NCI-H1092 (cell line): ENCODE measurements around the gene PRICKLE1.

Experiments
- DNase-seq: peaks from one replicate; lab custom pipeline; 2025; lab: John Stamatoyannopoulos, UW

Gene PRICKLE1

DNA sequence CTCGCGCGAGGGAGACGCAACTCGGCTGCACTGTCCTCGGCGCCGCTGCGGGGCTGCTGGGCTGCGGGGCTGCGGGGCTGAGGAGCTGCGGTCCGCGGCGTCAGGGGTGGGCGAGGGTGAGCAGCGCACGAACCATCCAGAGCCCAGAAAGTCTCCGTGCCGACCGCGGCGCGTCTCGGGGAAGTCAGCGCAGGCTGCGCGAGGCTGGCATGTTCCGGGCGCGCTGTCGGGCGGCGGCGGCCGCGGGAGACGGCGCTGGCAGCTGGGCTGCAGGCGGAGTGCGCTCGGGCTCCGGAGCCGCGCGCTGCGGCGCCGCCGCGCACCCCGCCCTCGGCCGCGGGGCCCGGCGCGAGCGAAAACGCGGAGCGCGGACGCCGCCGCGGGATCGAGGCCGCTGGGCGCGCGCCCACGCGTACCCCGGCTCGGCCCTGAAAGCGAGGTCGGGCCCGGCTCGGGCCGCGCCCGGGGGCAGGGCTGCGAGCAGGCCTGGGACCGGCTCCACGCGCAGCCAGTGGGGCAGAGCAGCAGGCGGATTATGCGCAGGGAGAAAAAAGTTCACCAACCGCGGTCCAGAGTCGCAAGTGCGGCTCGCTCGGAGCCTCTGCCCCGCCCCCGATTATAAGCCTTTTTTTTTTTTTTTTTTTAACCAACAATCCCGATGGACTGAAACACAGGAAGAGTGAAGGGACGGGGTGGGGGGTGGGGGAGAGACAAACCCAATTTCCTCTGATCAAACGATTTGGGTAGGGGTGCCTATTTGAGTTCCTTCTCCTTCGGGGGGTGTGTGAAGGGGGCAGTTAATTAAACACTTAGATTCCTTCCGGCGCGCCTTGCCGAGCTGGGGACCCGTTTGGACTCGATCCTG, at the start of gene PRICKLE1:
TSS of gene PRICKLE1 (minus strand) at position 282 of the 865 bp plus-strand sequence. CDS start 117,230 bp downstream, outside the sequence.
- no peak for DNase-seq

DNA sequence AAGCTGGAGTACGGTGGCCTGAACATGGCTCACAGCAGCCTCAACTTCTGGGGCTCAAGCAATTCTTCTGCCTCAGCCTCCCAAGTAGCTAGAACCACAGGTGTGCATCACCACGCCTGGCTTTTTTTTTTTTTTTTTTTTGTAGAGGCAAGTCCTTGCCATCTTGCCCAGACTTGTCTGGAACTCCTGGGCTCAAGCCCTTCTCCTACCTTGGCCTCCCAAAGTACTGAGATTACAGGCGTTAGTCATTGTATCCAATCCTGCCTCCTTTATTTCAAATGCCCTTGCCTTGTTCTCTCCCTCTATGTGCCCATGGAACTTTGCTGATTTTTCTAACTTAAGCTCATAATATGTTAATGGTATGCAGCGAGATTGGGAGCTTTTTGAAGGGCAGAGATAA, 49.2 kb upstream of the PRICKLE1 start:
- DNase-seq: no peak

DNA sequence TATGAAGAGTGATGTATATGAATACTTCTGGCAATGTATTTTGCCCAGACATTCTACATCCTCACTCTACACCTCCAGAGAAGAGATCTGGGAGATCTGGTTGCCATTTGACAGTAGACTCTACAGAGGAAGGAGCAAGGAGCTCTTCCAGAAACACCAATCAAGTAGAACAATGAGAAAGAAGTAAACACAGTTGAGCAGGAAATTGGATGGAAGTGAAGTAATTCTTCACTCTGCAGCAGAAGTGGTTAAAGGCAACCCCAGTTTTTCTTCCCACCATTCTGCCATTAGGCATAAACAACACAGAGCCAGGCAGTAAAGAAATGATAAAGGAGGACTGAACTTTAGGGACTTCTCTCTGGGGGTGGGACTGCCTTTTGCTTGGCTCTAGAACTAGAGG, 48.5 kb upstream of the PRICKLE1 start:
- DNase-seq: no peak

DNA sequence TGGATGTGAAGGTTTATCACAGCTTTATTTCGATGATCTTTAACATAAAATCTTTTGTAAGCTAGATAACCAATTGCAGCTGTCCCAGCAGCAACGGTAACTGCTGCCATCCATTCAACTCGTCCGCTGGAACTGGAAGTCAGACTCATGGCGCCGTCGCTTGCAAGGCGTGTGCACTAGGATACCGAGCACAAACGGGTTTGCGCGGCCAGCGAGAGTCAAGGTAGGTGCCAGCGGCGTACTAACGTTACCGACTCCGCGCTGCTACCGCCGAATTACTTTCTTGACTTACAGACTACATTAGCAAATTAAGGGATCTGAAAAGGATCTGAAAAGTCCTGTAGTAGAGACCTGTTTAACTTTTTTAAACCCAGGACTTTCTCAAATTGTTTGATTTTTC, 47.4 kb upstream of the PRICKLE1 start:
- DNase-seq: no peak

DNA sequence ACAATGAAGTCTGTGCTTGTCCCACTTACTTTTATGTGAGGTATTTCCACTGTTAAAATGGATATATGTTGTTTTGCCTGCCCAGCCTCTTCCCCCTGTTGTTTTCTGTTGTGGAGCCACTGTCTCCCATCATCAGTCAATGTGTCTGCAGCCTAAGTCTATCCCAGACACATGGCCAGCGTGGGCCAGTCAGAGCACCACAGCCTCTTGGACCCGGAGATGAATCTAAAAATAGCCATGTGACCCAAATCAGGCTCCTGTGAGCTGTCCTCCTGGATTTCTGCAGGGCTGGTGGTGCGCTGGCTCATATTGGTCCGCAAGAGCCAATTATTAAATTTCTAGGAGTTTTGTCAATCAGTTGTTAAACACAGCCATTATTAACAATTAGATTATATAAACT, 44.0 kb upstream of the PRICKLE1 start:
- no peak for DNase-seq

DNA sequence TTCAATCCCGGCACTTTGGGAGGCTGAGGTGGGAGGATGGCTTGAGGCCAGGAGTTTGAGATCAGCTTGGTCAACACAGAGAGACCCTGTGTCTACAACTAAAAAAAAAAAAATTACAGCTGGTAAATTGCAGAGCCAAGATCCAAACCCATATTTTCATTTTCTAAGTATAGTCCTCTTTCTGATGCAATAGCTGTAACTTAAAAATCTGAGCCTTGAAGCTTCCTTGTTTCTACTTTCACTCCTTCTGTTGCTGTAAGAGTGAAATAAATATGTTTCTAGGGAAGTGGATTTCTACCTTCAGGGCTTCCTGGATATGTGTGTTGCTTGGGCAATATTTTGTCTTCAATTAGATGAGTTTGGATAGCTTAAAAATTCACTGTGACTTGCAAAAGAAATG, 42.0 kb upstream of the PRICKLE1 start:
- no peak for DNase-seq

DNA sequence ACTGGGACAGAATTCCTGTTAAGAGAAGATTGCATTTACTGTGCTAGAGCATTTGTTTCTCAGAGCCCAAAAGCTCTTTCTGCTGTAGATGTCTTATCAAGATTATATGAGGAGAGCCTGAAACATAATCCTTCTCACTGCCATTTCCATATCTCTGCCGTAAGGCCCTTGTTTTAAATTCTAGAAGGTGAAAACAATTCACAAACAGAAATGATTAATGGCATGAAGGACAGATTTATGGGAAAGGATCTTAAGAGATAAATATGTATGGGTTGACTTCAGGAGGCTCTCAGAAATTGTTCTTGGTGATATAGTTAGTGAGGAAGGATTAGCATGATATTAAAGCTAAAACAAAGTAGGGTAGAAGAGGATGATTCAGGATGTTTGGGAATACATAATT, 40.8 kb upstream of the PRICKLE1 start:
- no peak for DNase-seq

DNA sequence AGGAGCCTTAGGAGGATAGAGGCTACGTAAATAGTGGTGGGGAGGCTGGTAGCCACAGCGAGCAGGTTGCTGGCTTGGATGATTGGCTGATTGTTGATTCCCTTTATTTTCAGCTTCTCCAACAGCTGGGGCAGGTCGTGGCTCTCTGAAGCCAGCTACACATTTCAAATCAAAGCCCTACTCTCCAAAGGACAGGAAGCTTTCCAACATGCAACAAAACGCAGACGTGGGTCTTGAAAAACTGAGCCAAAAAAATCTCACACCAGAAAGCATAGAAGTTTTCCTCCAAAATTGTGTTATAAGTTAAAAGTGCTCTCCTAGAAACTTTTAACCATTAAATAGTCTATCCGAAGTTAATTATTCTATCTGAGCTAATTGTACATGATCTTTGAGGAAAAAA, 37.6 kb upstream of the PRICKLE1 start:
- no peak for DNase-seq

DNA sequence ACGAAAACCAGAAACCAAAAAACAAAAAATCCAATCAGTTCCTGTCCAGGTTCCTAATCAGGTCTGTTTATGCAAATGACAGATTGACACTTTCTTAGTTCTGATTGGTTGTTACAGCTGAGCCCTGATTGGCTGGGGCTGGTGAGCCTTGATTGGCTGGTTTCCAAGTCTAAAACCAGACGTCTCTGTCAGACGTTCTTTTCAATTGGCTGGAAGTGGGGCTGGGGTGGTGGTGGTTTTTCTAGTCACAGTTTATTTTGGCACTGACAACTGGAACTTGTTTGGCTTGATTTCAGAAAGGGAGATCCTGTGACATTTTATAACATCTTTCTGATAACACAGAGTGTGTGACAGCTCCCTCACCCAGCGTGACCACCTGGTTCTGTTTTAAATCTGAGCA, 36.1 kb upstream of the PRICKLE1 start:
- no peak for DNase-seq

DNA sequence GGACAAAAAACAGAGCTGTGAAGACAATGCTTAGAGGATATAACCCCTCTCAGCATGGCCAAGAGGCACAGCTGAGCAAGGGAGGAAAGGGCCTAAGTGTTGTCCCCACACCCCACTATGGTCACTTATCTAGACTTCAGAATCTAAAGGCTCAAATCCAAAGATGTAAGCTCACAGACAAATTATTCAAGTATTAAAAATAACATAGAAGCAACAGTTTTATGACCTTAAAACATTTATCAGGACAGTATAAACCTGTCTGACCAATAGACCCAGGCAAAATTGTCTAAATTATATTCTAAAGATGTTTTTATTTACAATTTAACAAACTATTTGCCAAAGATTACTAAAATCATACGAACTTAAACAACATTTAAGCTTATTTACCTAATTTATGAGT, 28.1 kb upstream of the PRICKLE1 start:
- DNase-seq: no peak

DNA sequence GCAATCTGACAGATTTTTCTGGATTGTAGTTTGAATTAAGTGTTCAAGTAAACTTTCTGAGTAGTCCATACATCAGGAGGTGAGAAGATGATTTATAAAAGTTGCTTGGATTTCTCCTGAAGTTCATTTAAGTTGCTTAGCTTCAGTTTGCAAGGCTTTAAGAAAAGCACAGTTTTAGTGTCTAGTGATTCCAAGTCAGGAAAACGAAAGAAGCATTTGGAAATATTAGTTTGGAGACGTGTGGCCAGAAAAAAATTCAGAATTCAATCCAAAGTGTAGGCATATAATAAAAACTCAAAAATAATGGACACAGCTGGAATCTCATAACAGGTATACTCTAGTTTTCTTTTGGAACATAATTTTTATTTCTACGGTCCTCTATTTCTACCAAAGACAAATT, 25.5 kb upstream of the PRICKLE1 start:
- no peak for DNase-seq

DNA sequence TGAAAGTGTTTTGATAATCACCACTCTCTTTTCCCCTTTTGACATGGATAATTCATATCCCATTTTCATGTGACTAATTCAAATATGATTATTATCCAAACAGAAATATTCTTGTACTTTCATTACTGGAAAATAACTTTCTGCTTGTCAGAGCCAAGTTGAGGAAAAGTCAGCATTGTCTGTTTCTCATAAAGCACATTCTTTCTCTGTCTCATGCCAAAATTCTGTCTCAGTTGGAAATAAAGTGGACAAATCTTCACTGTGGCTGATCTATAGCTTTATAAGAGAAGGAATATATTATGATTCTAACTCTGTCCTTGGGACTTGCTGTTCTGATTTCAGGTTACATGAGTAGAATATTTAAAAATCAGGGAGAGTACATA, 22.7 kb upstream of the PRICKLE1 start:
- DNase-seq: no peak

DNA sequence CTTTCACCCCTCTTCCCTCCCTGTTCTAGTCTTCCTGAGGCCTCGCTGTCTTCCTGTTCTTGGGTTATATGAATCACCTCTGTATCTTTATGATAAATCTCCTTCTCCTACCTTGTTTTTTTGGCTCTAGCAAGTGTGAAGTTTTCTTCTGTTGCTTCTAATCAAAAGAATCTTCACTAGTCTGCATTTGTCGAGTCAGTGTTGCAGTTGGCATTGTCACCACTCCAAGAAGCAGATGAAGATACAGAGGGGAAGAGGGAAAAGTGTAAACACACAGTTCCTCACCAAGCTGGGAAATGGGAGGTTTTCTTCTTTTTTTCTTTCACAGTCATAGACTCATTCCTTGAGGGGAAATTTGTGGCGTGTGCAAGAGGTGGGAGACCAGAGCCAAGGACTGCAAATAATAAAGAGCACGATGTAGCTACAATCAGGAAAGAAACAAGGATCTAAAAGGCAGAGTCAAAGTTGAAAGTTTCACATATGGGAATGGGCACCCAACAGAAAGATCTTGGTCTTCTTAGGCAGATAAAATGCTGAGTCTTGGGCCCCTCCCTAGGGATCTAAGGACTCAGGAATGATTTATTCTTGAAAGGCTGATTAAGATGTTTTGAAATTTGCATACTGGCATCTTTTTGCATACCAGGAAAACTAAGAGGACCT, 22.2 kb upstream of the PRICKLE1 start:
- no peak for DNase-seq

DNA sequence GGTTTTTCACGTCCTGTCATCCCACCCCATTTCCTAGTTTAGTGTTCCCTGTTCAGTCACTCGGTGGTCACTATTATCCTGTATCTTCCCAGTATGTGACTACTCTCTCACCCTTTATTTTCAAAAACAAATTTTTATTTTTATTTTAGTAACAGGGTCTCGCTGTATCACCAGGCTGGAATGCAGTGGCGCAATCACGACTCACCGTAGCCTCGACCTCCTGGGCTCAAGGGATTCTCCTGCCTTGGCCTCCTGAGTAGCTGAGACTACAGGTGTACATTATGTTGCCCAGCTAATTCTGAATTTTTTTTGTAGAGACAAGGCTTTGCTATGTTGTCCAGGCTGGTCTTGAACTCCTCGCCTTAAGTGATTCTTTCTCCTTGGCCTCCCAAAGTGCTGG, 20.1 kb upstream of the PRICKLE1 start:
- DNase-seq: no peak

DNA sequence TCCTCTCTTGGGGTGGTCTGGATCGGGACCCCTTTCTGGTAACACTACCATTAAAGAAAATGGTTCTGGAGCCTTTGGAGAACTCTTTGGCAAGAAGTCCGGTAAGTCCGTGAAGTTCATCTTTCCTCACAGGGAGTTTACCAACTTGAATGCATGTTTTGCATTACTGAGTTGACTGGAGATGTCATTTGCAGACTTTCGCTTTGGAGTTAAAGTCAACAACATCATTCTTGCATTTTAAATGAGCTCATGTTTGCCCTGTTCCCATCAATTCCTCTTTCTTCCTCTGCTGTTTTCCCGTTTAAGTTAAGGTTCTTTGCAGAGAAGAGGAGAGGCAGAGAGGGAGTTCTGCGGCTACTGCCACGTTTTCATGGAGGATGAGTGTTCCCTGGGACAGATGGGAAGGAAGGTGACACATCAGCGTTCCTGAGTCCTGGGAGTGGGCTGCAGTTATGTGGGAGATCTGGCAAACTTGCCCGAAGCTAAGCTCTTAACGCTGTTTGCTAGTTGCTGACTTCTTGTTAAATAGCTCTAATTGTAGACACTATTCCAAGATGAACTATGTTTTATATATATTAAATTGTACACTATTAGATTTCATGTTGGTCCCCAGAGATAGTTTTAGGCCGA, 18.8 kb upstream of the PRICKLE1 start:
- no peak for DNase-seq

DNA sequence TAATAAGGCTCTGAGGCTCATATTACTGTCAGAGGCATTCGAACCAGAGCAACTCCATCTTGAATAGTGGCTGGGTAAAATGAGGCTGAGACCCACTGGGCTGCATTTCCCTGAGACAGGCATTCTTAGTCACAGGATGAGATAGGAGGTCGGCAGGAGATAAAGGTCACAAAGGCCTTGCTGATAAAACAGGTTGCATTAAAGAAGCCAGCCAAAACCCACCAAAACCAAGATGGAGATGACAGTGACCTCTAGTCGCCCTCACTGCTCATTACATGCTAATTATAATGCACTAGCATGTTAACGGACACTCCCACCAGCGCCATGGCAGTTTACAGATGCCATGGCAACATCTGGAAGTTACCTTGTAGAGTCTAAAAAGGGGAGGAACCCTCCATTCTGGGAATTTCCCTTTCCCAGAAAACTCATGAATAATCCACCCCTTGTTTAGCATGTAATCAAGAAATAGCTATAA, 18.1 kb upstream of the PRICKLE1 start:
- no peak for DNase-seq

DNA sequence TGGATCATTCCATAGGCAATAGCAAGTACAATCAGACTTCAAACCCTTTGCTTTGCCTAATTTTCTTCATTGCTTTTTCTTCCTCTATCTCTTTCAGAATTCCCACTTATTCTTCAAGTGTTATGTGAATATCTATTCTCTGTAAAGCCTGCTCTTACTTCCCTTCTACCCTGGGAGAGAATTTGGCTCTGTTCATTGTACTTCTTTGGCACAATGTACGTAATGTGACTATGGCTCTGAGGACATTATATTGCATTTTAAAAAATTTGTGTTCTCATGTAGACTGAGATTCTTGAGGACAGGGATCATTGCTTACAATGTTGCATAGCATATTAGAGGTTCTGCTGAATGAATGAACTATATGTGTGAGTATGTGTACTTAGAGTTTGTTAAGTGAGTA, 16.9 kb upstream of the PRICKLE1 start:
- DNase-seq: no peak

DNA sequence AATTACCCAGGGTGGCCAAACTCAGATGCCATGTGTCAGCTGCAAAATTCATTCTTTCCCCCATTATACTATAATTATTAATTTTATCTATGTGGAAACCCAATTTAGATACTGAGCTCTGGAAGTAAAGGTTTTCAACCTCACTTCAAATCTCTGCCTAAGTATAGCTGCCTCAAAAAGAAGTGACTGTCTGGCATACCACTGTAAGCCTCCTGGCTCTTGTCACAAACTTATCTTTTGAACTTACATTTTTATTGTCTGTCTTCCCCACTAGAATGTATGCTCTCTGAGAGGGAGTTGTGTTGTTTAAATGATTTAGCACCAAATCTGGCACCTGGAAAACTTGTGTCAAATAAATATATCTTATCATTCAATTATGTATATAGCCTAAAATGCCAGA, 16.1 kb upstream of the PRICKLE1 start:
- no peak for DNase-seq

DNA sequence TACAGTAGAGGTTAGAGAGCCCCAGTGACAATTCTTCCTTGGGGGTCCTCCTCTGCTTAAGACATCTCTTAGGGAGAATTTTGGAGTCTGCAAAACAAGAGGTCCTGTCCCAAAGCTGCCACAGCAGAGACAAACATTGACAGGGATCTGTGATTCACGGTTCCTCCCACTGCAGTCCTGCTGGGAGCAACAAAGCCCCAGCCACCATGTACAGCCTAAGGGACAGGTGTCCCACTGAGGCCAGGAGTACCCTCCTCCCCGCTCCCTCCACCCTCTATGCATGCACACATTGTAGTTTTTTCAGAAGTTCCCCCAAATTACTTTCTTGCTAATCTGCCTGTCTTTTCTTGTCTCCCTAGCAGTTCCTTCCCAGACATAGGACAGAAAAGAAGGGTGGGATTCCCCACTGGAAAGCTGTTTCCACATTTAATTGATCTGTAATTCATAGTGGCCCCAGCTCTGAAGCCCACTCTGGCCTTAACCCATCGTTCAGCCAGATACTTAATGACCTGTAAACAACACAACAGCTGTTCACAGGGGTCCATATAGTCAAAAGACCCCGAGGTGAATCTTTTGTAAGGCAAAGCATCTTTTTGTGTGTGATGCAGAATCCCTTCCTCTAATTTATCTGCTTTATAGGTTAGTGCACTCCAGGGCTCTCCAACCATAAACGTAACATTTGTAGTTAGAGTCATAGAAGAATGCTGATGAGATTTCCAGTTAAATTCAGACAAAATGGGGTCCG, 13.9 kb upstream of the PRICKLE1 start:
- no peak for DNase-seq

DNA sequence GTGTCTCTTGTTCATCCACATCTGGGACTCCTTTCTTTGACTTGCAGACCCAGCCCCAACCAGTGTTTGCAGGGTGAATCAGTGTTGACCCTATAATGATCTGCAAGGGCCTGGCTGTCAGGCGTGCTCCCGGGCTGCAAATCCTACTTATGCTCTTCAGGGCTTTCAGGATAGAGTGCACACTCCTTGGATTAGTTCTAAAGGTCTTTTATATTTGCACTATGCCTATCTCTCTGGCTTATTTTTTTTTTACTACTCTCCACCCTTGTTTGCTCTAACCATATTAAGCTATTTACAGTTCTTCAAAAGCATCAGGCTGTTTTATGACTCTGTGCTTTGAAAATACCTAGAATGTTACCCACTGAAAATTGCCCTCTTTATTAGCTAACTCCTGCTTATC, 4.3 kb upstream of the PRICKLE1 start:
- DNase-seq: no peak

DNA sequence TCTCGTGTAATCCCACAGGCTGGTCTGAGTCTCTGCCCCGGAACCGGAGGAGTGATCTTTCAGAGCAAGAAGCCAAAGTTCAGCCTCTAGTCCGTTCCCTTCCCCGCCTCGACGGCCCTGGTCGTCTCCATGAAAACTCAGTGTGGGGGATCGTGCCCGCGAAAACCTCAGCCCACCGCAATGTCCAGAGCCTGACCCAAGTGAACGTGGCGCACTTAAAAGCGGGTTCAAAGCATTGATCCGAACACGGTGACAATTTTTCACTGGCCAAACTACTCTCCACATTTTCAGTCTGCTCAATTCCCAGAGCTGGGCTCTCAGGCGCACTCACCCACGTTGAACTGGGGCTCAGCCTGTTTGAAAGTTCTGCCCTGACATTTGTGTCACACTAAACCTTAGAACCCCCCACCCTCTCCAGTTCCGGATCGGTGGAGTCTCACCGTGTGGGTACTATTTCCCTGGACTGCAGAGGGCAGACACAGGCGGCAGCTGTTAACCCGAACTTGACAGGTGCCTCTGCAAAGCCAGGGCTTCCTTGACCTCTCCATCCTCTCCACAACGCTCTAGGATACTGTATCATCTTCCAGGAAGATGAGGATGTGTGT, 886 bp upstream of the PRICKLE1 start:
- DNase-seq: no peak
